Naive thymus-derived CD4-positive, alpha-beta T cell (primary cell): ENCODE results near the gene RWDD4. TPM values are rescaled to one million over a fixed set of nuclear protein-coding genes. Genes with fewer than 3 reads are reported as not detected.

Source experiments
- ATAC-seq: fragments of 150-1000 bp; cut with Tn5 transposase; 2 replicates; pipeline ENCODE4 v1.10.0; 2021; ENCODE audit warnings: mild to moderate bottlenecking, moderate library complexity
- CTCF ChIA-PET: fragments of 350-600 bp; sonication (Branson Sonifier 250); formaldehyde crosslinking; loops from one replicate; lab custom pipeline; 2021; ENCODE audit warnings: antibody characterized with exemption; lab: Charles Lee
- POLR2A ChIA-PET: fragments of 350-600 bp; sonication (Branson Sonifier 250); formaldehyde crosslinking; loops from one replicate; lab custom pipeline; 2021; ENCODE audit warnings: antibody characterized with exemption, inconsistent platforms; lab: Charles Lee
- DNase-seq, 9 donors: peaks; one replicate each; pipeline versions ENCODE4 v3.0.0 to v3.0.0-alpha.2; 2020 to 2022; ENCODE audit warnings: mixed read lengths in 1 of 9
- H3K27ac ChIP-seq: one replicate; pipeline ENCODE4 v1.7.0; 2013; ENCODE audit warnings: mild to moderate bottlenecking, low read depth, low read length, moderate library complexity
- H3K27me3 ChIP-seq, 2 donors: one replicate each; pipeline ENCODE4 v1.7.0; 2013; ENCODE audit warnings: low read length in 2 of 2, mild to moderate bottlenecking in 2 of 2, moderate library complexity in 2 of 2; ENCODE audit not compliant: control insufficient read depth in 2 of 2, insufficient read depth in 2 of 2
- H3K36me3 ChIP-seq, 3 experiments: 1 replicate in 2 of 3; 2 replicates in 1 of 3; pipeline ENCODE4 v1.7.0; 2013; ENCODE audit warnings: low read length in 3 of 3, mild to moderate bottlenecking in 3 of 3, moderate library complexity in 1 of 3; ENCODE audit not compliant: insufficient read depth in 3 of 3, control insufficient read depth in 2 of 3
- H3K4me1 ChIP-seq, 2 donors: one replicate each; pipeline ENCODE4 v1.7.0; 2013; ENCODE audit warnings: low read length in 2 of 2, mild to moderate bottlenecking in 2 of 2, moderate library complexity in 1 of 2; ENCODE audit not compliant: control insufficient read depth in 2 of 2, insufficient read depth in 2 of 2
- H3K4me3 ChIP-seq: 2 replicates; pipeline ENCODE4 v1.7.0; 2013; ENCODE audit warnings: mild to moderate bottlenecking, low read length
- H3K9me3 ChIP-seq, 3 experiments: 1 replicate in 2 of 3; 2 replicates in 1 of 3; pipeline ENCODE4 v1.7.0; 2013; ENCODE audit warnings: low read length in 3 of 3; ENCODE audit not compliant: control insufficient read depth in 2 of 3
- H3K27ac Mint-ChIP-seq, 9 donors: one replicate each; pipeline ENCODE4 v1.8.0; 2020 to 2022; ENCODE audit warnings: mixed read lengths in 9 of 9, mild to moderate bottlenecking in 8 of 9, moderate library complexity in 5 of 9, inconsistent platforms in 2 of 9
- H3K27me3 Mint-ChIP-seq, 5 donors: one replicate each; pipeline ENCODE4 v1.8.0; 2021 to 2022; ENCODE audit warnings: mixed read lengths in 5 of 5, mild to moderate bottlenecking in 1 of 5
- H3K36me3 Mint-ChIP-seq, 5 donors: one replicate each; pipeline ENCODE4 v1.8.0; 2020 to 2022; ENCODE audit warnings: mixed read lengths in 5 of 5, mild to moderate bottlenecking in 3 of 5, inconsistent platforms in 1 of 5
- H3K4me1 Mint-ChIP-seq, 7 donors: one replicate each; pipeline ENCODE4 v1.8.0; 2020 to 2022; ENCODE audit warnings: mixed read lengths in 7 of 7, mild to moderate bottlenecking in 3 of 7, inconsistent platforms in 1 of 7
- H3K4me3 Mint-ChIP-seq, 10 donors: one replicate each; pipeline ENCODE4 v1.8.0; 2020 to 2022; ENCODE audit warnings: mild to moderate bottlenecking in 10 of 10, mixed read lengths in 10 of 10, moderate library complexity in 6 of 10, inconsistent platforms in 2 of 10
- H3K9me3 Mint-ChIP-seq, 11 donors: one replicate each; pipeline ENCODE4 v1.8.0; 2020 to 2022; ENCODE audit warnings: mixed read lengths in 11 of 11, mild to moderate bottlenecking in 4 of 11, inconsistent platforms in 1 of 11, moderate library complexity in 1 of 11
- intact Hi-C, 2 donors: fragments of 100-400 bp; cut with micrococcal nuclease; formaldehyde crosslinking; loops; one replicate each; pipeline ENCODE4 v1.15.1; 2023
- polyA plus RNA-seq, 2 donors: library from polyadenylated mRNA; unstranded; fragments of 300-500 nt; fragmentation: Illumina TruSeq; gene quantifications; one replicate each; pipeline ENCODE4 v1.2.3, GENCODE V29; 2021
- total RNA-seq, 6 experiments: library from RNA in 5 of 6; stranded (reverse) in 5 of 6; gene quantifications; 1 replicate in 5 of 6; 2 replicates in 1 of 6; pipeline ENCODE4 v1.2.3 and lab custom pipeline; 2021 to 2026

The RWDD4 gene
- total and polyA plus RNA-seq, 7 experiments from 2014 or later = 9.3 to 19.2 (median 12.6) TPM

GRCh38 chr4:183591301-183591700 is 67.7 kb downstream of the RWDD4 start:
- Mint-ChIP-seq H3K4me3 (no peak overlapping the region), H3K27ac (no peak overlapping the region), H3K27me3 (peaks cover 0 to 20% (median 0%) of the 10 kb centered on the region in 5 donors), H3K36me3 (no peaks in the 10 kb centered on the region), H3K9me3 (peaks cover 0 to 2% (median 0%) of the 10 kb centered on the region in 11 donors), H3K4me1 (no peaks in the 10 kb centered on the region)
- no peaks in the 10 kb centered on the region for H3K4me1 ChIP-seq
- ChIA-PET CTCF (interaction anchor here (0.9 kb wide), 1 partner anchor 9 kb away, joined by 3 read pairs; no protein-coding TSS in a partner anchor), POLR2A (no interaction called here)
- no peak overlapping the region for H3K27ac ChIP-seq
- H3K9me3 ChIP-seq = no peaks in the 10 kb centered on the region
- DNase-seq (no peak), ATAC-seq (no peak)
- no peaks in the 10 kb centered on the region for H3K27me3 ChIP-seq
- H3K36me3 ChIP-seq = no peaks in the 10 kb centered on the region
- no peak overlapping the region for H3K4me3 ChIP-seq
- intact Hi-C loops = no loop called here

Other genes with a start within 250 kb of the RWDD4 start
- 10 to 100 TPM; 24.9 to 58.2 (median 44.4) TPM for gene CDKN2AIP, start 214.5 kb downstream of the RWDD4 start, total RNA-seq
- 10 to 100 TPM; 38.7 to 55.5 TPM for gene CDKN2AIP, start 214.5 kb downstream of the RWDD4 start, polyA plus RNA-seq
- gene ING2, start 154.1 kb downstream of the RWDD4 start, total RNA-seq = 10 to 100 TPM in 4 of 5 experiments, 1 to 10 TPM in 1; 9.6 to 15.1 (median 11.0) TPM
- 10 to 100 TPM; 11.2 to 16.7 TPM for gene ING2, start 154.1 kb downstream of the RWDD4 start, polyA plus RNA-seq
- gene TRAPPC11, start 108 bp upstream of the RWDD4 start, total RNA-seq = 10 to 100 TPM; 26.3 to 48.8 (median 35.6) TPM
- gene TRAPPC11, start 108 bp upstream of the RWDD4 start, polyA plus RNA-seq = 10 to 100 TPM; 20.1 to 24.3 TPM
- not detected for gene STOX2, start 246.1 kb upstream of the RWDD4 start, total RNA-seq
- gene STOX2, start 246.1 kb upstream of the RWDD4 start, polyA plus RNA-seq = not detected